Ishikawa (cell line): ENCODE data around the gene PAEP.

Experiments used
- CEBPB ChIP-seq: IDR thresholded peaks from 2 replicates; pipeline ENCODE4 v1.6.1; 2012
- RAD21 ChIP-seq: IDR thresholded peaks from 2 replicates; pipeline ENCODE4 v1.6.1; 2012; ENCODE audit warnings: low read depth
- TAF1 ChIP-seq: IDR thresholded peaks from 2 replicates; pipeline ENCODE4 v1.6.1; 2012; ENCODE audit warnings: low read depth, mild to moderate bottlenecking
- TEAD4 ChIP-seq: IDR thresholded peaks from 2 replicates; pipeline ENCODE4 v1.6.1; 2012
- ZBTB7A ChIP-seq: IDR thresholded peaks from 2 replicates; pipeline ENCODE4 v1.6.1; 2012; ENCODE audit warnings: low read depth

GRCh38 chr9:135551031-135551430, 10.5 kb upstream of the PAEP start:
- no peak for TF ChIP-seq ZBTB7A
- no peak for TF ChIP-seq TAF1
- TF ChIP-seq RAD21 = no peak
- no peak for TF ChIP-seq TEAD4
- TF ChIP-seq CEBPB = no peak
